Large intestine (tissue), 3 donors: Measurements from ENCODE around the gene RNF166. TPM values are rescaled to one million over a fixed set of nuclear protein-coding genes. Genes with fewer than 3 reads are reported as not detected.

Experiments
- DNase-seq, 2 donors: peaks; one replicate each; pipeline versions ENCODE4 v3.0.0 to v3.0.0-alpha.2; 2013
- H3K27ac ChIP-seq: one replicate; pipeline ENCODE4 v1.5.1; 2013; ENCODE audit warnings: low read length
- H3K27me3 ChIP-seq: 2 replicates; pipeline ENCODE4 v1.6.1; 2013; ENCODE audit warnings: low read length; ENCODE audit not compliant: control insufficient read depth, insufficient read depth
- H3K36me3 ChIP-seq: 2 replicates; pipeline ENCODE4 v1.6.1; 2013; ENCODE audit warnings: low read length; ENCODE audit not compliant: control insufficient read depth, insufficient read depth
- H3K4me1 ChIP-seq: one replicate; pipeline ENCODE4 v1.6.1; 2013; ENCODE audit warnings: low read length; ENCODE audit not compliant: control insufficient read depth, insufficient read depth
- H3K4me3 ChIP-seq: one replicate; pipeline ENCODE4 v1.5.1; 2013; ENCODE audit warnings: low read length
- H3K9me3 ChIP-seq: one replicate; pipeline ENCODE4 v1.6.1; 2013; ENCODE audit warnings: mild to moderate bottlenecking, low read depth, low read length, moderate library complexity; ENCODE audit not compliant: control insufficient read depth
- WGBS: methylation state at CpG from one replicate; pipeline ENCODE4 v1.1.5; 2013; ENCODE audit warnings: low lambda C conversion rate; ENCODE audit not compliant: insufficient coverage; 5-methylcytosine and 5-hydroxymethylcytosine counted together
- polyA plus RNA-seq: library from polyadenylated mRNA; unstranded; fragments of 120-200 nt; gene quantifications from one replicate; pipeline ENCODE4 v1.2.1, GENCODE V29; 2013

Gene RNF166
- polyA plus RNA-seq, 1 donor = 13.3 TPM

DNA sequence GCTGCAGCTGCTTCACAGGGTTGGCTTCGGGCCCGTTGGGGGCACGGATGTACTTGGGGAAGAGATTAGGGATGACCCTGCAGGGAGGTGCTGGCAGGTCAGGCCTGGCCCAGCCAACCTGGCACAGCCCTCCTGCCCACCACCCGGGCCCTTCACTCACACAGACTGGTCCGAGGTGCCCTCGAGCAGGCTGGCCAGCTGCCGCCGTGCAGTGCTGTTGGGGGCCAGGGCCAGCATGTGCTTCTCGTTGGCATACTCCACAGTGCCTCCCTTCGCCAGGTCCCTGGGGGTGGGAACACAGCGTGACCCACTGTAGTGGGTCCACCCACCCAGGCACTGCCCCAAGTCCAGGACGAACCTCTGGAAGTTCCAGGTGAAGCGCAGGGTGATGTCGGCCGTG, 10.0 kb upstream of the RNF166 start:
- Histone ChIP-seq H3K36me3 (peaks cover 77% of the 10 kb centered on the region), H3K4me1 (no peaks in the 10 kb centered on the region), H3K4me3 (no peak overlapping the region), H3K27ac (no peak overlapping the region), H3K27me3 (no peaks in the 10 kb centered on the region), H3K9me3 (no peaks in the 10 kb centered on the region)
- no CpG with 5 or more reads among the region's 15 CpGs for WGBS
- DNase-seq = no peak

DNA sequence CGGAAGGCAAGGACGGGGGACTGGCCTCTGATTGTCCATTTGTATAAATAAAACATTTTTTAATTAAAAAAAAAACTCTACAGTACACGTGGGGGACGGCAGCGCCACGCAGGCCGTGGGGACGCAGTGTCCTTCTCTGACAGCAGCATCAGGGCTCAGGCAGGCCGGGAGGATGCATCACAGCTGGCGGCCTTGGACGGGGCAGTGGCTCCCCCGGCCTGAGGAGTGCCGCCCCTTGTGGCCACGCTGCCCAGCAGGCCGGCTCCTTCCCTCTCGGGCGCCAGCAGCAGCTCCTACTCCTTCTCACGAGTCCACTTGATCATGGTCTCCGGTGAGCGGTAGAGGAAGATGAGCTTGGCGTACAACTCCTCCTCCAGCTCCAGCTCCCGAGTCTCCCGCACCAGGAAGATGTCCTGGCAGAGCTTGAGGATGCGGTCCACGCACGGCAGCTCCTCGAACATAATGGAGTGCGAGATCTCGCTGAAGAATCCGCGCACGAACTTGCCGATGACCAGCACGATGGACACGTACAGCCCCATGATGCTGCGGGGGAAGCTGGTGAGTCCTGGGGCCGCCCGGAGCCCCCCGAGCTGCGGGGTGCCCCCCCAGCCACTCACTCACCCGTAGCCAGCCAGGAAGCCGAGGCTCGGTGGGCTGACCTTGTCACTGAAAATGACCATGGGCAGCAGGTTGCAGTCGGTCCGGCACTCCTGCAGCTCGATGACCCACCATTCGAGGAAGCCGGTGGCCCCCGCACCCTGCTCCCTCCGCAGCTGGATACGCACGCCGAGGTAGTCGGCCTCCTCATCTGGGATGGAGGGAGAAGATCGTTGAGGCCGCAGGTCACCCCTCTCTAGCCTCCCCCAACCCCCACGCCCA, 9.3 kb upstream of the RNF166 start:
- Histone ChIP-seq H3K4me1 (no peaks in the 10 kb centered on the region), H3K36me3 (peaks cover 70% of the 10 kb centered on the region), H3K4me3 (no peak overlapping the region), H3K27ac (no peak overlapping the region), H3K27me3 (no peaks in the 10 kb centered on the region), H3K9me3 (no peaks in the 10 kb centered on the region)
- no peak for DNase-seq
- WGBS = no CpG with 5 or more reads among the region's 57 CpGs

DNA sequence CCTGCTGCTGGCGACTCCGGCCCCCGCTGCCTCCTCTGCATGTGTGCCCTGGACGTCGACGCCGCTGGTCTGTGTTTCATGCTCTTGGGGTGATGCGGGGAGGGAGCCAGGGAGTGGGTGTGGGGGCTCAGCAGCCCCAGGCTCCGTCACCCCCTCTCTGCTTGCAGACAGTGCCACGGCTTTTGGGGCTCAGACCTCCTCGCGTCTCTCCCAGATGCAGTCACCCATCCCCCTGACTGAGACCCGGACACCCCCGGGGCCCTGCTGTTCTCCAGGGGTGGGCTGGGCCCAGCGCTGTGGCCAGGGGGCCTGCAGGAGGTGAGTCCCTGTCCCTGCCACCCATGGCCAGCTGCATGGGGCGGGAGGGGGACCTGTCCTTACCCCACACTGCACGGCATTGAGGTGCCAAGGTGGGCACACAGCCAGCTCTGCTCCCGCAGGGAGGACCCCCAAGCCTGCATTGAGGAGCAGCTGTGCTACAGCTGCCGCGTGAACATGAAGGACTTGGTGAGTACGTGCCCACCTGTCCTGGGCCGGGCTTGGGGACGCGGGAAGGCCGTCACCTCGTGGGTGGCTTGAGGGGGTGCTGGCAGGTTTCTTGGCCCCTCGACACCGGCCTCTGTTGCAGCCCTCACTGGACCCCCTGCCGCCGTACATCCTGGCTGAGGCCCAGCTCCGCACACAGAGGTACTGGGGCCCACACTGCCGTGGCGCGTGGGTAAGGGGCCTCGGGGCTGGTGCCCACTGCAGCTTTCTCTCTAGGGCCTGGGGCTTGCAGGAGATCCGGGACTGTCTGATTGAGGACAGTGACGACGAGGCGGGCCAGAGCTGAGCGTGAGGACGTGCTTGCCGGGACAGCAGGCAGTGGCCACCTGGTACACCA, 8.5 kb upstream of the RNF166 start:
- Histone ChIP-seq H3K4me3 (no peak overlapping the region), H3K36me3 (peaks cover 65% of the 10 kb centered on the region), H3K27ac (no peak overlapping the region), H3K9me3 (no peaks in the 10 kb centered on the region), H3K4me1 (no peaks in the 10 kb centered on the region), H3K27me3 (no peaks in the 10 kb centered on the region)
- no peak for DNase-seq
- no CpG with 5 or more reads among the region's 42 CpGs for WGBS

DNA sequence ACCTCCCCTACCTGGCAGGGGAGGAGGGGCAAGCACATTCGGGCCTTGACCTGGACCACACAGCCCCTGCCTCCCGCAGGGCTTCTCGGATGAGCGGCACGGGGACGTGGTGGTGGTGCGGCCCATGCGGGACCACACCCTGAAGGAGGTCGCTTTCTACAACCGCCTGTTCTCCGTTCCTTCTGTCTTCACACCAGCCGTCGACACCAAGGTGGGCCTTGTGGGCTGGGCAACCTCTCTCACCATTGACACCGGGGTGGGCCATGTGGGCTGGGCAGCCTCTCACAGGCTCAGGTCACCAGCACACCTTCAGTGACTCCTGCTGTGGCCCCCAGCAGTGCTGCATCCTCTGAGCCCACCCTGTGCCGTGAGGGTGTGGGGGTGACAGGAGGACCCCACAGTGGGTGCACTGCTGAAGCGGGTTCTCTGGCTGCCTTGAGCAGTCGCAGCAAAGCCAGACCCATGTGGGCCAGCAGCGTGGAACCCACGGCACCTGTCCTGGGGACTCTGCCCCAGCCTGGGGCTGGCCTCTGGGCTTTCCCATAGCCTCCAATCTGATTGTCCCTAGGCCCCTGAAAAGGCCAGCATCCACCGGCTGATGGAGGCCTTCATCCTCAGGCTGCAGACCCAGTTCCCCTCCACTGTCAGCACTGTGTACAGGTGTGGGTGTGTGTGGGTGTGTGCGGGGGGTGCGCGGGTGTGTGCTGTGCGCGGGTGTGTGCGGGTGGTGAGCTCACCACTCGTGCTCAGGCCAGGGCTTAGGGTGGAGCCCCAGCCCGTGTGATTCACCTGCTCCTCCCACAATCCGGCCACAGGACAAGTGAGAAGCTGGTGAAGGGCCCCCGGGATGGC, 7.6 kb upstream of the RNF166 start:
- Histone ChIP-seq H3K27me3 (no peaks in the 10 kb centered on the region), H3K36me3 (peaks cover 56% of the 10 kb centered on the region), H3K27ac (no peak overlapping the region), H3K4me3 (no peak overlapping the region), H3K9me3 (no peaks in the 10 kb centered on the region), H3K4me1 (no peaks in the 10 kb centered on the region)
- DNase-seq = no peak
- WGBS = no CpG with 5 or more reads among the region's 30 CpGs

DNA sequence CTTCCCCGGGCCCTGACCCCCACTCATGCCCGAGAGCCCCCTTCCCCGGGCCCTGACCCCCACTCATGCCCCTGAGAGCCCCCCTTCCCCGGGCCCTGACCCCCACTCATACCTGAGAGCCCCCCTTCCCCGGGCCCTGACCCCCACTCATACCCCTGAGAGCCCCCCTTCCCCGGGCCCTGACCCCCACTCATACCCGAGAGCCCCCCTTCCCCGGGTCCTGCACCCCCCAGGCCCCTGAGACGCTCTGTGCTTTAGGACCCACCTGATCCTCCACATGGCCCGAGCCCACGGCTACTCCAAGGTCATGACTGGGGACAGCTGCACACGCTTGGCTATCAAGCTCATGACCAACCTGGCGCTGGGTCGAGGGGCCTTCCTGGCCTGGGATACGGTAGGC, 6.8 kb upstream of the RNF166 start:
- no peak overlapping the region for H3K4me3 ChIP-seq
- H3K9me3 ChIP-seq = no peaks in the 10 kb centered on the region
- H3K36me3 ChIP-seq = peaks cover 50% of the 10 kb centered on the region
- no peak overlapping the region for H3K27ac ChIP-seq
- H3K27me3 ChIP-seq = no peaks in the 10 kb centered on the region
- no peaks in the 10 kb centered on the region for H3K4me1 ChIP-seq
- DNase-seq = no peak
- WGBS = no CpG with 5 or more reads among the region's 15 CpGs

DNA sequence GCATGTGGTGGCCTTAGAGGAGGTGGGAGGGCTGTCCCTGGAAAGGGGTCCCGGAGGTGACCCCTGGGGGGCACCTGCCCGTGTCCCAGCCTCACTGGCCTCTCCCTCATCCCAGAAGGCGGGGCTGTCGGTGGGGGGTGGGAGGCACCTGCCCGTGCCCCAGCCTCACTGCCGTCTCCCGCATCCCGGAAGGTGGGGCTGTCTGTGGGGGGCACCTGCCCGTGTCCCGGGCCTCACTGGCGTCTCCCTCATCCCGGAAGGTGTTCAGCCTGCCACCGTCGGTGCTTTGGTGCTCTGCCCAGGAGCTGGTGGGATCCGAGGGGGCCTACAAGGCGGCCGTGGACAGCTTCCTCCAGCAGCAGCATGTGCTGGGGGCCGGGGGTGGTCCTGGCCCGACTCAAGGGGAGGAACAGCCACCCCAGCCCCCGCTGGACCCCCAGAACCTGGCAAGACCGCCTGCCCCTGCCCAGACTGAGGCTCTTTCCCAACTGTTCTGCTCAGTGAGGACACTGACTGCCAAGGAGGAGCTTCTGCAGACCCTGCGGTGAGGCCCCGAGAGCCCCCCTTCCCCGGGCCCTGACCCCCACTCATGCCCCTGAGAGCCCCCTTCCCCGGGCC, 6.3 kb upstream of the RNF166 start:
- DNase-seq = no peak
- H3K27me3 ChIP-seq = no peaks in the 10 kb centered on the region
- H3K9me3 ChIP-seq = no peaks in the 10 kb centered on the region
- H3K4me3 ChIP-seq = no peak overlapping the region
- no CpG with 5 or more reads among the region's 25 CpGs for WGBS
- peaks cover 45% of the 10 kb centered on the region for H3K36me3 ChIP-seq
- peaks cover under 1% of the 10 kb centered on the region for H3K4me1 ChIP-seq
- H3K27ac ChIP-seq = no peak overlapping the region

DNA sequence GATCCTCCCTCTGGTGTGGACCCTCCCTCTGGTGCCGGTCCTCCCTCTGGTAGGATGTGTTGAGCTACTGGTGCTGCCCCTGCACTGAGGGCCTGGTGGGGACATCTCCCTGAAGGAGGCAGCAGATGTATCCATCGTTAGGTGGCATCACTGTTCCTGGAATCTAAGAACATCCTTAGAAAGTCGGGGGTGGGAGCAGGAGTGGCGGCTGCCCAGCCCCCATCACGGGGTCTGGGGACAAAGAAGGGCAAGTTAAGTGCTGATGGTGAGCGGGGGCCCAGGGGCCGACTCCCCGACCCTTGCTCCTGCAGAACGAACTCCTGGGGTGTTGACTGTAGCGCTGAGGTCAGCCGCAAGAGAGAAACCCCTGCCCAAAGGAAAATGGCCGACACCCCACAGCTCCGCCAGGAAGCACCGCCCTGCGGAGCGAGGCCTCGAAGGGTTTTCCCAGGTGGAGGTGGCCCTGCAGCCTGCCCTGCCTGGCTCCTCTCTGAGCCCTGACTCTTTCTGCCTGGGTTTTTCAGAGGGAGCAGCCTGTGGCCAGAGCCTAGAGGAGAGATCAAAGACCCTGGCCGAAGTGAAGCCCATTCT, 5.6 kb upstream of the RNF166 start:
- Histone ChIP-seq H3K27me3 (no peaks in the 10 kb centered on the region), H3K9me3 (no peaks in the 10 kb centered on the region), H3K4me1 (peaks cover 5% of the 10 kb centered on the region), H3K27ac (no peak overlapping the region), H3K36me3 (peaks cover 40% of the 10 kb centered on the region), H3K4me3 (no peak overlapping the region)
- no CpG with 5 or more reads among the region's 18 CpGs for WGBS
- no peak for DNase-seq

DNA sequence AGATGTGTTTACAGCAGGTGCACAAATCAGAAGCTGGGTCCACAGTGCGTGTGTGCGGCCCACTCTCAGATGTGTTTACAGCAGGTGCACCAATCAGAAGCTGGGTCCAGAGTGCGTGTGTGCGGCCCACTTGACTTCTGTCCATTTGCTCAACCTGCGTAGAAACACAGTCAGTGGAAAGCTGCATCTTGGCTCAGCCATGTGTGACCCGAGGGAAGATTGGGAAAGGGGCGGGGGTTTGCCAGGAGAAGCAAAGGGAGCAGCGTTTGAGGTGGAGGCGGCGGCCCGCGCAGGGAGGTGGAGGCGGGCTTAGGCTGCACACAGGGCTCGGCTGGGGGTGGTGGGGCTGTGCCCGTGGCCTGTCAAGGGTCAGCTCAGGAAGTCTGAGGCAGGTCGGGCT, 4.3 kb upstream of the RNF166 start:
- Histone ChIP-seq H3K36me3 (peaks cover 27% of the 10 kb centered on the region), H3K27ac (no peak overlapping the region), H3K4me1 (peaks cover 5% of the 10 kb centered on the region), H3K9me3 (no peaks in the 10 kb centered on the region), H3K4me3 (no peak overlapping the region), H3K27me3 (no peaks in the 10 kb centered on the region)
- WGBS = no CpG with 5 or more reads among the region's 16 CpGs
- DNase-seq = no peak

DNA sequence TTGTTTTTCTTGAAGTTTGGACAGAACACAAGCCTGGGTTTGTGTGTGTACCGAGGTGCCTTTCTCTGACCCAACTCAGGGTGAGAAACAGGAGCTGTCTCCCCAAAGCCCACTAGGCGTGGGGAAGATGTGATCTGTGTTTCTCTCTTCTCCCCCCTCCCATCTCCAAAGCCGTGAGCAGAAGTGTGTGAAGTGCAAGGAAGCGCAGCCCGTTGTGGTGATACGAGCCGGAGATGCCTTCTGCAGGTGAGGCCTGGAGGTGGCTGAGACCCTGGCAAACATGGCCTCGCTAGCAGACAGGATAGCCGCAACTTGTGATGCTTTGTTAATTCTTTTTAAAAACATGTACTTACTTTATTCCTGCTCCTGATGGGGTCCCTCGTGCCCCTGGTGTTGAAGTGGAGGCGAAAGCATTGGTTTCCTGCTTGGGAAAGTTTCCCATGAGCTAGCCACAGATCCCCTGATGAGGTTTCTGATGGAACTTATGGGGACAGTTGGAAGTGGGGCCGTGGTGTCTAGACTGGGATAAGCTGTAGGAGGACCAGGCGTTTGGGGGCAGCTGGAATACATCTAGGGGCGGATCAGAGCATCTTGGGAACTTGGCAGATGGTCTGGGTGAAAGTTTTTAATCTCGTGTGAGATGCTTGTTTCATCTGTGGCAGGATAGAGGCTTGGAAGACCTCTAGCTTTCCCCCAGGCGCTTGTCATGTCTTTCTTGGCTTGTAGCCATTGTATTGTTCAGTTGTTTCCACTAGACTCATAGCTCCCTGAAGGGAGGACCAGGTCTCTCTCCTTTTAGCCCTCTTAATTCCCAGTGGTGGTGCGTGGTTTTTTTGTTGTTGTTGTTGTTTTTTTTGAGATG, 988 bp upstream of the RNF166 start:
- no peak overlapping the region for H3K27ac ChIP-seq
- WGBS = no CpG with 5 or more reads among the region's 17 CpGs

More for the DNA sequence above, 988 bp upstream of the RNF166 start:
- Histone ChIP-seq H3K27me3 (no peaks in the 10 kb centered on the region), H3K4me3 (peak overlapping the region; percentile 88), H3K4me1 (peaks cover 12% of the 10 kb centered on the region), H3K9me3 (no peaks in the 10 kb centered on the region), H3K36me3 (peaks cover 3% of the 10 kb centered on the region)
- DNase-seq = no peak
